ENCODE data around the gene BICRAL.

BICRAL gene

GRCh38 chr6:42848700-42849099, 66.8 kb downstream of the BICRAL start:
- ChIA-PET POLR2A (no interaction called here), CTCF (interaction anchor here (0.7 kb wide), 1 partner anchor 154 kb away, joined by 3 read pairs; no protein-coding TSS in a partner anchor)
- no peak for TF ChIP-seq FOXM1 (IDR thresholded peaks at IDR 0.05; ENCODE audit: borderline replicate concordance)
- no peak for TF ChIP-seq L3MBTL2 (conservative IDR thresholded peaks at IDR 0.05)
- no peak for TF ChIP-seq FOXK2 (IDR thresholded peaks at IDR 0.05)
- TF ChIP-seq SP1 (IDR thresholded peaks at IDR 0.05): no peak
- no peak for TF ChIP-seq BHLHE40 (IDR thresholded peaks at IDR 0.05; ENCODE audit: borderline replicate concordance)
- TF ChIP-seq SUZ12 (IDR thresholded peaks at IDR 0.05): no peak
- no peak for TF ChIP-seq HDGF (IDR thresholded peaks at IDR 0.05; ENCODE audit: borderline replicate concordance)
- TF ChIP-seq PKNOX1 (IDR thresholded peaks at IDR 0.05): no peak
- no peak for TF ChIP-seq NFRKB (IDR thresholded peaks at IDR 0.05)
- no peak for TF ChIP-seq ARNT (IDR thresholded peaks at IDR 0.05)
- DNase-seq (ENCODE audit: extremely low spot score): no peak

- ChIA-PET CTCF (no interaction called here), POLR2A (no interaction called here)
- TF ChIP-seq ARNT (IDR thresholded peaks at IDR 0.05): no peak
- TF ChIP-seq BHLHE40 (IDR thresholded peaks at IDR 0.05; ENCODE audit: borderline replicate concordance): no peak
- no peak for TF ChIP-seq CTBP1 (IDR thresholded peaks at IDR 0.05; ENCODE audit: borderline replicate concordance)
- TF ChIP-seq PKNOX1 (IDR thresholded peaks at IDR 0.05): no peak
- TF ChIP-seq LEF1 (IDR thresholded peaks at IDR 0.05; ENCODE audit: borderline replicate concordance): no peak
- no peak for TF ChIP-seq NFRKB (IDR thresholded peaks at IDR 0.05)
- no peak for TF ChIP-seq ZNF384 (IDR thresholded peaks at IDR 0.05)
- TF ChIP-seq L3MBTL2 (conservative IDR thresholded peaks at IDR 0.05): no peak
- no peak for TF ChIP-seq SUZ12 (IDR thresholded peaks at IDR 0.05)
- TF ChIP-seq HDGF (IDR thresholded peaks at IDR 0.05; ENCODE audit: borderline replicate concordance): no peak
- no peak for TF ChIP-seq FOXA1 (IDR thresholded peaks at IDR 0.05)
- TF ChIP-seq FOXK2 (IDR thresholded peaks at IDR 0.05): no peak
- no peak for TF ChIP-seq FOXM1 (IDR thresholded peaks at IDR 0.05; ENCODE audit: borderline replicate concordance)
- no peak for TF ChIP-seq SP1 (IDR thresholded peaks at IDR 0.05)
- no peak for TF ChIP-seq ELF4 (IDR thresholded peaks at IDR 0.05)
- no peak for TF ChIP-seq TARDBP (IDR thresholded peaks at IDR 0.05)
- DNase-seq (ENCODE audit: extremely low spot score): no peak
Measured at GRCh38 chr6:42851599-42851998, 69.7 kb downstream of the BICRAL start.

GRCh38 chr6:42860036-42860435, 78.2 kb downstream of the BICRAL start:
- TF ChIP-seq SUZ12 (IDR thresholded peaks at IDR 0.05): no peak
- TF ChIP-seq TARDBP (IDR thresholded peaks at IDR 0.05): no peak
- no peak for TF ChIP-seq NFRKB (IDR thresholded peaks at IDR 0.05)
- no peak for TF ChIP-seq FOXK2 (IDR thresholded peaks at IDR 0.05)
- TF ChIP-seq CTBP1 (IDR thresholded peaks at IDR 0.05; ENCODE audit: borderline replicate concordance): no peak
- TF ChIP-seq ZNF384 (IDR thresholded peaks at IDR 0.05): no peak
- TF ChIP-seq FOXA1 (IDR thresholded peaks at IDR 0.05): no peak
- no peak for TF ChIP-seq L3MBTL2 (conservative IDR thresholded peaks at IDR 0.05)
- ChIA-PET POLR2A (interaction anchor here (1.2 kb wide), 1 partner anchor 19 kb away, joined by 3 read pairs; the partner anchor contains the start of gene RPL7L1), CTCF (no interaction called here)
- DNase-seq (ENCODE audit: extremely low spot score): no peak

DNA sequence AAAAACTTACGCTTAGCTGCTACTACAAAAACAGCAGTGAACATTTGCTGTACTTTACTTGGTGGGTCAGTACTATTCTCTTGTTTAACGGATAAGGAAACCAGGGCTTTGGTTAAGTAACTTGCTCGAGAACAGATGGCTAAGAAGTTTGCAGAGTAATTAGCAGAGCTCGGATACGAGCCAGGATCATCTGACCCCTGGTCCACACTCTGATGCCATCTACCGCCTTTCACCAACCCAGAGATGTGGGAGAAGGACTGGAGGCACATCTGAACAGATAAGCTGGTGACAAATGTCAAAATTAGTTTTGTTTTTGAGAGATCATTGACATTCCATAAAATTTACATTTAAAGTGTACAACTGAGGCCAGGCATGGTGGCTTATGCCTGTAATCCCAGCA, 78.6 kb downstream of the BICRAL start:
- TF ChIP-seq L3MBTL2 (conservative IDR thresholded peaks at IDR 0.05) (no peak), FOXM1 (IDR thresholded peaks at IDR 0.05; ENCODE audit: borderline replicate concordance) (no peak)
- DNase-seq (ENCODE audit: extremely low spot score): no peak
- POLR2A ChIA-PET: interaction anchor here (1.2 kb wide), 1 partner anchor 19 kb away, joined by 3 read pairs; the partner anchor contains the start of gene RPL7L1
- CTCF ChIA-PET: interaction anchor here (0.6 kb wide), 1 partner anchor 29 kb away, joined by 3 read pairs; no protein-coding TSS in a partner anchor

DNA sequence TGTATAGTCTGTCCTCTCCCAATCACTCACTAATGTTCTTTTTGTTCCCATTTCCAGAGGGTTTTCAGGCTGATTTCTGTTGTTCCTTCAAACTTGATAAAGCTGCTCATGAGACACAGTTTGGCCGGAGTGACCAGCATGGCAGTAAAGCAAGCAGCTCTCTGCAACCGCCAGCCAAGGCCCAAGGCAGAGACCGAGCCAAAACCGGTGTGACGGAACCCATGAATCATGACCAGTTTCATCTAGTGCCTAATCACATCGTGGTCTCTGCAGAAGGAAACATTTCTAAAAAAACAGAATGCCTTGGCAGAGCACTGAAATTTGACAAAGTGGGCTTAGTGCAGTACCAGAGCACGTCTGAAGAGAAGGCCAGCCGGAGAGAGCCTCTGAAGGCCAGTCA, 82.8 kb downstream of the BICRAL start:
- TF ChIP-seq BHLHE40 (IDR thresholded peaks at IDR 0.05; ENCODE audit: borderline replicate concordance): no peak
- no peak for TF ChIP-seq FOXA1 (IDR thresholded peaks at IDR 0.05)
- TF ChIP-seq ELF4 (IDR thresholded peaks at IDR 0.05): no peak
- TF ChIP-seq LEF1 (IDR thresholded peaks at IDR 0.05; ENCODE audit: borderline replicate concordance): no peak
- no peak for TF ChIP-seq SP1 (IDR thresholded peaks at IDR 0.05)
- no peak for TF ChIP-seq ZNF384 (IDR thresholded peaks at IDR 0.05)
- TF ChIP-seq FOXK2 (IDR thresholded peaks at IDR 0.05): no peak
- no peak for TF ChIP-seq HDGF (IDR thresholded peaks at IDR 0.05; ENCODE audit: borderline replicate concordance)
- TF ChIP-seq NFRKB (IDR thresholded peaks at IDR 0.05): no peak
- TF ChIP-seq PKNOX1 (IDR thresholded peaks at IDR 0.05): no peak
- CTCF ChIA-PET: interaction anchor here (0.5 to 0.6 kb wide), 2 partner anchors 139 to 146 kb away, joined by 3 read pairs; no protein-coding TSS in a partner anchor
- no peak for DNase-seq (ENCODE audit: extremely low spot score)
- POLR2A ChIA-PET: no interaction called here

GRCh38 chr6:42870145-42870936, 88.5 kb downstream of the BICRAL start:
- no peak for TF ChIP-seq CTBP1 (IDR thresholded peaks at IDR 0.05; ENCODE audit: borderline replicate concordance)
- POLR2A ChIA-PET: interaction anchor here (2.6 kb wide), 1 partner anchor 9 kb away, joined by 8 read pairs; the partner anchor contains the start of gene RPL7L1
- no peak for DNase-seq (ENCODE audit: extremely low spot score)
- CTCF ChIA-PET: no interaction called here
